ENCODE measurements around the gene RBM33. TPM values are rescaled to one million over a fixed set of nuclear protein-coding genes. Genes with fewer than 3 reads are reported as not detected.
"Not testable (repeated sequence)": the region's sequence is repeated elsewhere in the genome, so short reads cannot be mapped to it uniquely, and the experiment has no call there.

RBM33 gene
- total RNA-seq, 4 donors from 2014 or later = 35.7 to 59.9 (median 44.5) TPM

- Histone ChIP-seq H3K4me3 (replicated peaks in 1 of 3) (no peak overlapping the region), H3K27ac (no peak overlapping the region), H3K36me3 (no peaks in the 10 kb centered on the region), H3K27me3 (no peaks in the 10 kb centered on the region), H3K4me1 (no peaks in the 10 kb centered on the region), H3K9me3 (no peaks in the 10 kb centered on the region)
- no peak for TF ChIP-seq CTCF (IDR thresholded peaks at IDR 0.05)
- TF ChIP-seq POLR2A (IDR thresholded peaks at IDR 0.05) = no peak
- intact Hi-C loops (cut with DNase I) = no loop called here
- no peak for DNase-seq
- WGBS, 2 donors = 93 to 95% methylated on average over 12 of the region's 12 CpGs
These were observed 35.3 kb upstream of the RBM33 start for GRCh38 chr7:155609185-155609584.

GRCh38 chr7:155610633-155611193 lies 33.7 kb upstream of the RBM33 start:
- Histone ChIP-seq H3K9me3 (no peaks in the 10 kb centered on the region), H3K4me1 (no peaks in the 10 kb centered on the region), H3K36me3 (no peaks in the 10 kb centered on the region), H3K4me3 (replicated peaks in 1 of 3) (no peak overlapping the region), H3K27me3 (no peaks in the 10 kb centered on the region), H3K27ac (no peak overlapping the region)
- 23 to 44% methylated on average over 11 of the region's 11 CpGs for WGBS, 2 donors
- DNase-seq = no peak
- TF ChIP-seq POLR2A (IDR thresholded peaks at IDR 0.05) (no peak), CTCF (IDR thresholded peaks at IDR 0.05) (no peak)
- intact Hi-C loops (cut with DNase I) = no loop called here

GRCh38 chr7:155611808-155612447 lies 32.5 kb upstream of the RBM33 start:
- no peaks in the 10 kb centered on the region for H3K9me3 ChIP-seq
- no peak overlapping the region for H3K27ac ChIP-seq
- H3K4me1 ChIP-seq = no peaks in the 10 kb centered on the region
- no peak overlapping the region for H3K4me3 ChIP-seq (replicated peaks in 1 of 3)
- H3K36me3 ChIP-seq = no peaks in the 10 kb centered on the region
- 62 to 65% methylated on average over 9 of the region's 9 CpGs for WGBS, 2 donors
- TF ChIP-seq CTCF (IDR thresholded peaks at IDR 0.05) (no peak), POLR2A (IDR thresholded peaks at IDR 0.05) (no peak)
- no peaks in the 10 kb centered on the region for H3K27me3 ChIP-seq
- intact Hi-C loops (cut with DNase I) = no loop called here
- no peak for DNase-seq

- DNase-seq = no peak
- H3K4me1 ChIP-seq = no peaks in the 10 kb centered on the region
- 79 to 82% methylated on average over 10 of the region's 10 CpGs for WGBS, 2 donors
- no peak overlapping the region for H3K4me3 ChIP-seq (replicated peaks in 1 of 3)
- H3K9me3 ChIP-seq = no peaks in the 10 kb centered on the region
- H3K27ac ChIP-seq = no peak overlapping the region
- TF ChIP-seq POLR2A (IDR thresholded peaks at IDR 0.05) = no peak
- no peak for TF ChIP-seq CTCF (IDR thresholded peaks at IDR 0.05)
- intact Hi-C loops (cut with DNase I) = no loop called here
- H3K36me3 ChIP-seq = no peaks in the 10 kb centered on the region
- H3K27me3 ChIP-seq = no peaks in the 10 kb centered on the region
These were observed 31.8 kb upstream of the RBM33 start for GRCh38 chr7:155612658-155613057.

GRCh38 chr7:155615085-155615484 lies 29.4 kb upstream of the RBM33 start:
- H3K36me3 ChIP-seq; H3K27ac ChIP-seq; DNase-seq; H3K27me3 ChIP-seq; H3K4me3 ChIP-seq (replicated peaks in 1 of 3); intact Hi-C loops (cut with DNase I); H3K9me3 ChIP-seq; H3K4me1 ChIP-seq: not testable (repeated sequence)
- 89 to 95% methylated on average over 6 of the region's 6 CpGs for WGBS, 2 donors

Data from thyroid gland (tissue), 4 donors.